ENCODE results near the gene RCAN1.
A peak's percentile ranks its signal among the peaks of the same experiment; 100 is the strongest.
"Not testable (repeated sequence)": the region's sequence is repeated elsewhere in the genome, so short reads cannot be mapped to it uniquely, and the experiment has no call there.

Gene RCAN1

DNA sequence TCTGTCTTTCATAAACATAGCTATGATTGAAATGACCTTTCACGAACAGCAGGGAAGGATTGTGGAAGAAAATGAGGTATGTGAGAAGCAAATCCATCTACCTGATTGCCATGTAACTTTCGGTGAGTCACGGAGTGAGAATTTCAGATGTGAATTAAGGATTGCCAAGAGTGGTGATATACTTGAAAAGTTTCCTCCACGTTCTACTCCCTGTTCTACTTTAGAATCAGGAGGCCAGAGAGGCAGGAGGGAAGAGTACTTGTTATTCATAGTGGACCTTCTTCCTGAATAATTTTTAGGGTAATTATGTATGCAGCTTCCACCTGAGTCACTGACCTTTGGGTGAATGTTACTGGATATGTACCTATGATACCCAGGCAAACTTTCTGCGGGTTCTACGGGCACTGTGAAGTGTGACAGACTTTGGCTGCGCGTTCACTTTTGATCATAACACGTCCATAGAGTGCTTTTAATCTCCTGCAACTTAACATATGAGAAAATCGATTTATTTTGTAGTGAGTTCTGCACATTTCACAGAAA lies 100.3 kb downstream of the RCAN1 start:
- no peak for DNase-seq (ENCODE audit: low spot score)

DNA sequence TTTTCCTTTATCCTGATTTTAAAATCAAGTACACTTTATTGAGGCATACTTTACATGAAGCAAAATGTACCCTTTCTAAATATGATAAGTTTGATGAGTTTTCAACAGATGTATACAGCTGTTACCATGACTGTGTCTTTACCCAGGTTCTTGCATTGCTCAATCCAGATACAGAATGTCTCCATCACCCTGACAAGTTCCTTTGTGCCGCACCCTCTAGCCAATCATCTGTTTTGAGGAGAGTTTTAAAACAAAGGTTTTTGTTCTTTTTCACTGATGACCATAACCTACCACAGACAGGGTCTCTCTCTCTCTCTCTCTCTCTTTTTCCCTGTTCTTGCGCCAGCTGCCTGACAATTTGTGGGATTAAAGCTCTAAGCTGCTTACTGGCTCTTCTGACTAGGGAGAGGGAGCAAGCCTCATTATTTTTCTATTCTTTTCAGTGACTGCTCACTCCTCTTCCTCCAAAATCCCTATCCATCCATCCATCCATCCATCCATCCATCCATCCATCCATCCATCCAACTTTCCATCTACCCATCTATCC lies 101.7 kb downstream of the RCAN1 start:
- DNase-seq (ENCODE audit: low spot score): no peak

DNA sequence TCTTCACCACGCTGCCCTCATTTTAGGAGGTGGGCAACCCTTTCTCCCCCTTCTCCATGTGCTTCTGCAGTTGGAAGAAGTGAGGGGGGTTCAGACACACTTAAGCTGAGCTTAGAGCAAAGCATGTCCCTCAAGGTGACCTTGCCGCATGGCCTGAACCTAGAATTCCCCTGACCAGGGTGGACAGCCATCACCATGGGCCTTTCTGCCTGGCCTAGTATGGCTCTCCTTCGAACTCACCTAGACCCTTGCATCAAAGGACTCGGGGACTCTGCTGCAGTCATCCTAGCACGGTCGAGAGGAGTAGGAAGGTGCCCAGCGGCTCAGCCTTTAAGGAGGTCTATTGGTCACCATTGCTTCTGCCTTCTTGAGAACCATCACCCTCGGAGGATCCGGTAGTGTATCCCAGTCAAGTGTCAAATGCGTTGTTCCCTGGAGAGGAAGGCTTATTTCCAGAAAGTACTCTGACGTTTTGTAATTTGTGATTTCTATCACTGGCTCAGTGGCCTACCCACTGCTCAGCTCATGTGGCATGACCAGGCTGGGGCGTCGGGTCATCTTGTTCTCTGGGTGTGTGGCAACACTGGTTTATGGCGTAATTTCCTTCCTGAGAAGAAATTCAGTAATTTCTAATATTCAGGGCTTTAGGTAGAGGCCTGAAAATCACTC lies 103.0 kb downstream of the RCAN1 start, which contains the start of gene KCNE1:
Gene KCNE1 (minus strand): TSS at position 424 of the 669 bp plus-strand sequence. CDS start 62,576 bp downstream, outside the sequence.
- no peak for DNase-seq (ENCODE audit: low spot score)

DNA sequence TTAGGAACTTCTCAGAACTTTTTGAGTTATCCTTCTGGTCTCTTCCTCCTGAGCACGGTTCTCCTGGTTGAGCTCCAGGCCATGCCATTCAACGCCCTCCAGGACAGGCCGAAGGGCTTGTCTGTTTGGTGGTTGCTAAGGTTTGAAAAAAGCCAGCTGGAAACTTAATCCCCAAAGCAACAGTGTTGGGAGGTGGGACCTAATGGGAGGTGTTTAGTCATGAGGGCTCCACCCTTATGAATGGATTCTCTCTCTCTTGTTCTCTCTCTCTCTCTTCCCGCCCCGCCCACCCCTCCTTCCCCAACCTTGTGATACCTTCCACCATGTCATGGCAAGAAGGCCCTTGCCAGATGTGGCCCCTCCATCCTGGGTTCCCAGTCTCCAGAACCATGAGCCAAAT lies 103.7 kb downstream of the RCAN1 start:
- DNase-seq (ENCODE audit: low spot score): no peak

DNA sequence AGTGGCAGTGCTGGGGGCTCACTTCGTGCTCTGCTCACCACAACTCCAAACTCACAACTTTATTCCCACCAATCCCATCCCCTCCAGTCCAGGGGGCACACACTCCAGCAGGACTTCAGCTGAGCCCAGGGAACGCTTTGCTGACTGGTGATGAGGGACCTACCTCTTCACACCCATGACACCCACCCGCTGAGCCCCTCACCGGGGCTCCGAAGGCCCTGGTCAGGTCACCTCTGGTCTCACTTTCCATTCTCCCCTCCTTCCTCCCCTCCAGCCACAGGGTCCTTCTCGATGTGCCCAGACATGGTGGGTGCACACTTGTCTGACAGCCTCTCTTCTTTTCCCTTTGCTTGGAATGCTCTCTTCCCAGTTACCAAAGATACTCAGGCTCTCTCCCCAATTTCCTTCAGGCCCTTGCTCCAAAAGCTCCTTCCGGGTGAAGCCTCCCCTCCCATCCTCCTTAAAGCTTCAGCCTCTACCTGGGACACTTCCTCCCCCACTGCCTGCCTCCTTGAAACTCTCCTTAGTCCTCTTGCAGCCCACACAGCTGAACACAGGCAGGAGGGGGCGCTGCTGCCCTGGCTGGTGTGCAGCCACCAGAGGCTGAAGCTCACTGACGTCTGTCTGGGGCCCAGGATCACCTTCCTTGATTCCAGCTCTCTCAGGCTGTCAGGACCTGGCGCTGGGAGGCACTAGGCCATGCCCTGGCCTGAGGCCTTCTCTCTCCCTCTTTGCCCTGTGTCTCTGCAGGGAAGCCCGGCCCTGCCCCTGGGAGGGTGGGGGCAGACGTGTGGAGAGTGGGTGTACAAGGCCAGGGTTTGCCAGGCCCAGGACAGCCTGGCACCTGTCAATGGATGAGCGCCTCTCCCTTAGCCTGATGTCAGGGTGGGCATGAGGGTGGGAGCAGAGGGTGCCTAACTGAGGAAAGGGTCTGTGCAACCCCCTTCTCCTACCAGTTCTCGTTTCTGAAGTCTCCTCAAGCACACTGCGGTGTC lies 104.5 kb downstream of the RCAN1 start:
- DNase-seq (ENCODE audit: low spot score): peak; percentile 76

DNA sequence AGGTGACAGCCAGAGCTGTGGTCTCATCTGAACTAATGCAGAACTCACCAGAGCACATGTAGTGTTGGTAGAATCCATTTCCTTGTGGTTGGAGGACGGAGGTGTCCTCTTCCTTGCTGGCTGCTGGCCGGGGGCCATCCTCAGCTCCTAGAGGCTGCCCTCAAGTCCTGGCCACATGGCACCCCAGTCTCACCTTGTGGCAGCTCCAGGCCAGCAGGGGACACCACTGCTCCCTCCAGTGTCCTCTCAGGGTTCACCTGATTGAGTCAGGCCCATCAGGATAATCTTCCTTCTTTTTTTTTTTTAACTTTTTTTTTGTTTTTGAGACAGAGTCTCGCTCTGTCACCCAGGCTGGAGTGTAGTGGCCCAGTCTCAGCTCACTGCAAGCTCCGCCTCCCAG lies 105.8 kb downstream of the RCAN1 start:
- no peak for DNase-seq (ENCODE audit: low spot score)

DNA sequence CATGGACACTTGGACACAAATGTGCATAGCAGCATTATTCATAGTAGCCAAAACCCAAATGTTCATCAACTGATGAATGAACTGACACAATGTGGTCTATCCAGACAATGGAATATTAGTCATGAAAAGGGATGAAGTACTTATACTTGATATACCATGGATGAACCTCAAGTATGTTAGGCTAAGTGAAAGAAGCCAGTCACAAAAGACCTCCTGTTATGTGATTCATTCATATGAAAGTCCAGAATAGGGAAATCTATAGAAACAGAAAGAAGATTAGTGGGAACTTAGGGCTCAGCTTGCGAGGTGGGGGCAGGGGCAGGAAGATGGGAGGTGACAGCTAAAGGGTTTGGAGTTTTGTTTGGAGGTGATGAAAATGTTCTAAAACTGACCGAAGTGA lies 110.3 kb downstream of the RCAN1 start:
- no peak for DNase-seq (ENCODE audit: low spot score)

DNA sequence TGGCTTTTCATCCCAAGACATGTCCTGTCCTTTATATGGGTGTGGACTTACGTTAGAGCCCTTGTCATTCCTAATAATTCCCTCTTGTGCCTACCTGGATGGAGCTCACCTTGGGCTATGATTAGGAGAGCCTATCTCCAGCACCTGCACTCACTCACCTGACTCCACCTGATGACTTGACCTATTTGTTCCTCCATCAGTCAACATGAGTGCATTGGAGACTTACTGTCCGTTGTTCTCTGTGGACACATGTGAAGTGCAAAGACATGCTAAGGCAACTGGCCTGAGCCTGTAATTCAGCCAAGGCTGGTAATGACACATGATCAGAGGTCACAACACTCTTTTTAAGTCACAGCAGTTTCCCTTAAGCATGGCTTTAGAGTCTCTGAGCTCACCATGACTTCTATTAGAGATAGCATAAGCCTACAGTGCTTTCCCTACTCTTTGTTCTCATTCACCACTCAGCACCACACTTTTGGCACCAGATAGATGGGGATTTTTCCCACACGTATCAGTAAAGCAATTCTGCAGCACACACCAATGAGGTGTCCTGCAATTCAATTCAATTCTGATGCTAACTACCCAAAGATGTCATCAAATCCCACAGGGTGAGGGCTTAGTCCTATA lies 112.3 kb downstream of the RCAN1 start:
- no peak for DNase-seq (ENCODE audit: low spot score)

DNA sequence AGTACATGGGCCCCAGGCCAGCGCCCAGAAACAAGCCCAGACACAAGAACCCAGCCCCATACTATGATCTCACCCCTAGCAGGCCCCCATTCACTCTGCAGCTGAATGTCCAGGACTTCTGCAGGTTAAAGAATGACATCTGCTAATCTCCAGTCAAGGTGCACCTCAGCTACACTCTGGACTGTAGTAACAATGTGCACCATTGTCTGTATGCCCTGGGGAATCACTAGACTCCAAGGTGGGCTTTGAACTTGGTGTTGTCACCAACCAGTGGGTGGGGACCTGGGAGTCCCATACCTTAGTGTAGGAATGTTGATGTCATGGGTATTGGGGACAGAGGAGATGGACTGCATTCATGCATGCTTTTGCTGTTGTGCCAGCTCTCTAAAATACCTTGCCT lies 113.2 kb downstream of the RCAN1 start:
- no peak for DNase-seq (ENCODE audit: low spot score)

DNA sequence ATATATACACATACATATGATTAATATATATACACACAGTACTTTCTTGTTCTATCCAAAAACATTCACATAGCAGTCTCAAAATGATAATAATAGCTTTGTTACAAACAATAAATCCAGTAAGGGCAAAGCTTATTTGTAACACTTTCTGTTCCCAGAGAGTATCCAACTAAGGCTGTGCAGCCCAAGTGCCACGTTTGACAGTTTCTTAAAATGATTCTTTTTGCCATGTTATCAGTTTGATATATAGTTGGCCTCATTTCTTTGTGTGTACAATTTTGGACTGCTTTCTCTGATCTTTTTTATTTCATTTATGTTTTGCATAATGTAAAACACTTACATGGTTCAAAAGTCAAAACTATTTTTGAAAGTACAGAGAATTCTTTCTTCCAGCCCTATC lies 114.7 kb downstream of the RCAN1 start:
- DNase-seq (ENCODE audit: low spot score): no peak

DNA sequence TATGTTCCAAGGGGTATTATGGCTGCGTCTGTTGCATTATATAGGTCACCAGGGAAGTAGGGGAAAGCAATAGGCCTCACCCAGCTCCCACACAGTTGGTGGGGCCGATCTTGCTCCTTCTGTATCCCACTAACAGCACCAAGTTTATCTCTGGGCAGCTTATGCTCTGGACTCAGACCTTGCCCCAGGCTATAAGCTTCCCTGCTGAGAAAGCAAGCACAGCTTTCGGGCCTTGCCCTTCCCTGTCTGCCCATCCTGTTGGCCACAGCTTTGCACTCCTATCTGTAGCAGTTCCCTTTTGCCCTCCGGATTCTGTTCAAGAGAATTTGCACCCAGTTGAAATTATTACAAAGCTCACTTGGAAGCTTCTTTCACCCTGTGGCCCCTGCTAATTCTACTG lies 115.8 kb downstream of the RCAN1 start:
- DNase-seq (ENCODE audit: low spot score): no peak

DNA sequence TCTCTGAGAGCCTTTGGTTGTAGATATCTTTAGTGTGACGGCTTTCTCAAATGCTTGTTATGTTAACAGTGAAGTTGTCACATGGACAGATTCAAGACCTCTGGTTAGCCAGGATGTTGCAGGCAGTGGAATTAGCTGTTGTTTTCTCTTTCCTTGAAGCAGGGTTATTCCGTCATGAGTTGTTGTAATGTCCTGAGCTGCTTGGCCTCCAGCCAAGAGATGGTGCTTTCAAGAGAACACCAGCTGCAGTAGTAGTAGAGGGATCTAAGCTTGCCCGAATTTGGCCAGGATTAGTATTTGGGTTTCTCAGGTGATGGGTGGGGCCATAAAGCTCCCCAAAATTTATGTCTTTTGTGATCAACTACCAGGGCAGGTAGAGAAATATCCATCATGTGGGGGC lies 116.3 kb downstream of the RCAN1 start:
- no peak for DNase-seq (ENCODE audit: low spot score)

DNA sequence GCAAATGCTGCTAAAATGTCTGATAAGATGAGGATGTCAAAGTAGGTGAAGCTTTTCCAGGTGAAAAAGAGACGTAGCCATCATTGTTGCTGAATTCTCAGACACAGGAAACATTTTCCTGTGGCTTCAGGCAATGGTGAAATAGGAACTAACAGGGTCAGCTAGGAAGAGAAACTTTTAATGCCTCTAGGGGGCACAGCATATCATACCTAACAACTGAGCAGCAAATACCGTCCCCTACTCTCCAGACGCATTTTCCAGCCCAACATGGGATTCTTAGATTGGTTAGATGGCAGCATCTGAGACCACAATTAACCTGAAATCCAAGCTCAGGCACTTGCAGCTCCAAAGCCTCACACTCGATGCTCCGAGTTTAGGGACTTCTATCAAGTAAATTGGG lies 131.1 kb downstream of the RCAN1 start:
- not testable (repeated sequence) for DNase-seq (ENCODE audit: low spot score)

DNA sequence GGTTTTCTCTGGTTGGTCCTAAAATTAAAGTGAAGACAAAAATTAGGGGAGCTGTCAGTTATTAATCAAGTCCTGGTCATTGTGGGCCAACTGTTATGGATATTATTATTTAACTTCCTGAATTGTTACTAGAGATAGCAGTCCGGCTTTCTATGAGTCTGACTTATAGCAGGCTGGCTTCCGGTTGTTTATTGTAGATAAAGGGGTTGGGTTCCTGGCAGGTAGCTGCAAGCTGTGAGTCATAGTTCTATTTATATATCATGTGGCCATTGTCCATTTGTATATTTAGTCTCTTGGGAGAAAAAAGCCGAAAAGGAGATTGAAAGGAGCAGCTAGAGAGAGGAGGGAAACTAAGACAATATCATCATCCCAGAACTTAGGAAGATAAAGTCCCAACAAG lies 131.5 kb downstream of the RCAN1 start:
- not testable (repeated sequence) for DNase-seq (ENCODE audit: low spot score)

DNA sequence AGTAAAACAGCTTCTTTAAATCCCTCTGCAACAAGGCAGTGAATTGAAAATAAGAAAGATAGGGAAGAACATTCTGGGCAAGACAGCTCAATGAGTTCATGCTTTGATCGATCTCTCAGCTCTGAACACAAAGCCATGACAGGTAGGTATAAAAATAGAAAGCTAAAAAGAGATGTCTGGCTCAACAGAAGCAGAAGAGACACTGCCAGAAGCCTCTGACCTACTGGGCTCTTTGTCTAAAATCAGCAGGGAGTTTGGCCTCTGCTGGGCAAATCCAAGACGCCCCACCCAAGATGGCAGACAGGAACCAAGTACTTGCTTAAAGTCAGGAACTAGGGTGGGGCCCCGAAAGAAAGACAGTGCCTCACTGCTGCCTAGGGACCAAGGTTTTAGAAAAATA lies 147.6 kb downstream of the RCAN1 start:
- DNase-seq (ENCODE audit: low spot score): not testable (repeated sequence)
